Effector memory CD4-positive, alpha-beta T cell (primary cell): ENCODE measurements around the gene MGAT4A.

Experiments
- DNase-seq, 3 donors: peaks; one replicate each; pipeline ENCODE4 v3.0.0-alpha.2; 2020
- H3K27ac ChIP-seq: 2 replicates; pipeline ENCODE4 v1.7.0; 2013; ENCODE audit warnings: mild to moderate bottlenecking, low read length, moderate library complexity; ENCODE audit not compliant: insufficient read depth, poor library complexity, severe bottlenecking
- H3K27me3 ChIP-seq: replicated peaks from 2 replicates; pipeline ENCODE4 v1.7.0; 2013; ENCODE audit warnings: mild to moderate bottlenecking, low read length; ENCODE audit not compliant: insufficient read depth, control insufficient read depth, poor library complexity, severe bottlenecking
- H3K36me3 ChIP-seq: 2 replicates; pipeline ENCODE4 v1.7.0; 2013; ENCODE audit warnings: mild to moderate bottlenecking, low read length, moderate library complexity; ENCODE audit not compliant: control insufficient read depth, insufficient read depth
- H3K4me1 ChIP-seq: 2 replicates; pipeline ENCODE4 v1.7.0; 2013; ENCODE audit warnings: low read length, mild to moderate bottlenecking; ENCODE audit not compliant: control insufficient read depth, insufficient read depth, poor library complexity, severe bottlenecking
- H3K4me3 ChIP-seq: 2 replicates; pipeline ENCODE4 v1.7.0; 2013; ENCODE audit warnings: low read length, low read depth, mild to moderate bottlenecking; ENCODE audit not compliant: insufficient read depth, poor library complexity, severe bottlenecking
- H3K9me3 ChIP-seq: 2 replicates; pipeline ENCODE4 v1.7.0; 2013; ENCODE audit warnings: mild to moderate bottlenecking, low read length, moderate library complexity; ENCODE audit not compliant: control insufficient read depth

The MGAT4A gene

DNA sequence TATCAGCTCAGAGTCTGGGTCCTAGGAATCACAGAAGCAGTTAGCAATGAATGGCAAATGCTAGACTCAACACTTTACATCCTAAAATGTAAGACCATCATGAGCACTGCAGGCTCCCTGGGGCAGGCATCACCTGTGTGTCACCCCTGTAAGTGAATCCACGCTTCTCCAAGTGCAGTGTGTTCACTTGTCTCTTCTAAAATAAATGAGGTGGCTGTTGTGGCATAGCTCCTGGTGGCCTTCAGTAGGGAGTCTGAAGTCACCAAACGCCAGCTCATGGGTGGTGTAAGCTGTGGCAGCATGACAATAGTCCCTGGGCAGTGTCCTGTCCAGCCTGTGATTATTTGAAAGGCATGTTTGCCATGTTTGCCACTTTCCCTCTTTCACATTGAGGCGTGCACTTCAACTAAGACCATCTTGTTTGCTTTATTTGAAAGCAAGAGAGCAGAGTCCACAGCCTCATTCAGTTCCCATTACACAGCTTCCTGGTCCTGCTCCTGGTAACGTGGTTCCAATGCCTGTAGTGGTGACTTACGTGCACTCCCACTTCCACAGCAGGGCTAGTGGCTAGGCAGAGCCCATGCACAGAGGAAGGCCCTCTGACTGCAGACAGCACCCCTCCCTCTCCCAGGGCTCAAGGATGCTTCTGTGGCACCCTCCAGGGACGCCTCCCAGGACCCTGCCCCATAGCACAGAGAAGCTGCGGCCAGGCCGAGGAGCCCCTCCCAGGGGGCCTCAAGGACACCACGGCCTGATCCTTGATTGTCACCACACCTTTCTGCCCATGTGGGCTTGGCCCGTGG lies 146.9 kb downstream of the MGAT4A start:
- DNase-seq = no peak
- Histone ChIP-seq H3K27me3 (no peaks in the 10 kb centered on the region), H3K4me3 (no peak overlapping the region), H3K9me3 (no peaks in the 10 kb centered on the region), H3K27ac (no peak overlapping the region), H3K4me1 (no peaks in the 10 kb centered on the region), H3K36me3 (peaks cover 66% of the 10 kb centered on the region)

DNA sequence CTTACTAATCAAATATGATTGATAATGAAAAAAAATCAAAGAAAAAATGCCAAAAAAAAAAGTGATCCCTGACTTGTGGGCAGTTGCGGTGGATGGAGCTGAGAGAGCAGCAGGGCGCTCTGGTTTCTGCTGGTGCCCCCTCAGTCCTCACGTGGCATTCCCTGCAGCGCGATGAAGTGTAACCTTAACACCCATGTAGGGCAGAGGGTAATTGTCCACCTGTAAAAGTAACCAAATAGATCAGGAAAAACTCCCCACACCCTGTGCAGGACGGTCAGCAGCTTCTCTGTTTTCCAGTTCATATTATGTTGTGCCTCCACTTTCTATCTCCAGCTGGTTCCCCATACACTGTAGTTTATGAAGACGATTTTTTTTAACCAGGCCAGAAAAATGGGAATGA lies 147.7 kb downstream of the MGAT4A start:
- no peaks in the 10 kb centered on the region for H3K9me3 ChIP-seq
- no peak for DNase-seq
- H3K4me1 ChIP-seq = no peaks in the 10 kb centered on the region
- H3K27me3 ChIP-seq = no peaks in the 10 kb centered on the region
- peaks cover 71% of the 10 kb centered on the region for H3K36me3 ChIP-seq
- H3K27ac ChIP-seq = no peak overlapping the region
- H3K4me3 ChIP-seq = no peak overlapping the region

DNA sequence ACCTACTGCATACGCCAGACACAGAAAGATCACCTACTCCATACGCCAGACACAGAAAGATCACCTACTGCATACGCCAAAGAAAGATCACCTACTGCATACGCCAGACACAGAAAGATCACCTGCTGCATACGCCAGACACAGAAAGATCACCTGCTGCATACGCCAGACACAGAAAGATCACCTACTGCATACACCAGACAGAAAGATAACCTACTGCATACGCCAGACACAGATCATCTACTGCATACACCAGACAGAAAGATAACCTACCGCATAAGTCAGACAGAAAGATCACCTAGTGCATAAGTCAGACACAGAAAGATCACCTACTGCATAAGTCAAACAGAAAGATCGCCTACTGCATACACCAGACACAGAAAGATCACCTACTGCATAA lies 148.4 kb downstream of the MGAT4A start:
- H3K4me3 ChIP-seq = no peak overlapping the region
- H3K4me1 ChIP-seq = no peaks in the 10 kb centered on the region
- H3K27ac ChIP-seq = no peak overlapping the region
- DNase-seq = no peak
- H3K9me3 ChIP-seq = no peaks in the 10 kb centered on the region
- H3K36me3 ChIP-seq = peaks cover 76% of the 10 kb centered on the region
- no peaks in the 10 kb centered on the region for H3K27me3 ChIP-seq

DNA sequence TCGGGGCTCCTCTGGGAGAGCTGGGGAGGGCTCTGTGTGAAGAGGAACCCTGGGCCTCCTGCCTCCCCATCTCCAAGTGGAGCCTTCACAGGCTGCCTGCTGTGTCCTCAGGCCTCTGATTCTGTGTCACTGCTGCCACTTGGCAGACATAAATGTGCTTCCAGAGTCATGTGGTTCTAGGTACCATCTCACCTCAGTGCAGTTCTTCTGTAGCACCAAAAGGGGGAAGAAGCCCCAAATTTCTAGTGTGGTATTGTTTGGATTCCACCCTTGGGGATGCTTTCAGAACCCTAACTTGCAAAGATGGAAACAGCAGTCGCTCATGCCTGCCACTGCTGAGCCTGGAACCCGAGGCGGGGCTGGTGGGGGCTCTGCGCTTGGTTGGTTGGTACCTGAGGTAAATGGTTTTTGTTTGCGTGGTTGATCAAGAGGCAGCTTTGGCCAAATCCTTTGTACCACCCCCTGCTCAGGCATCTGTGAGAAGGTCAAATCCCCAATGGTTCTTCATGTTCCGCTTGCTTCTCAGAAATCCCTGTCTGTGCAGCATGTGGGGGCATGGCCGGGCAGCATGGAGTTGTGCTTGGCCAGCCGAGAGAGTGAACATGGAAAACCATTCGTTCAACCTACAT lies 150.2 kb downstream of the MGAT4A start:
- DNase-seq = no peak
- Histone ChIP-seq H3K27ac (no peak overlapping the region), H3K4me1 (no peaks in the 10 kb centered on the region), H3K27me3 (no peaks in the 10 kb centered on the region), H3K4me3 (no peak overlapping the region), H3K9me3 (no peaks in the 10 kb centered on the region), H3K36me3 (peaks cover 83% of the 10 kb centered on the region)

DNA sequence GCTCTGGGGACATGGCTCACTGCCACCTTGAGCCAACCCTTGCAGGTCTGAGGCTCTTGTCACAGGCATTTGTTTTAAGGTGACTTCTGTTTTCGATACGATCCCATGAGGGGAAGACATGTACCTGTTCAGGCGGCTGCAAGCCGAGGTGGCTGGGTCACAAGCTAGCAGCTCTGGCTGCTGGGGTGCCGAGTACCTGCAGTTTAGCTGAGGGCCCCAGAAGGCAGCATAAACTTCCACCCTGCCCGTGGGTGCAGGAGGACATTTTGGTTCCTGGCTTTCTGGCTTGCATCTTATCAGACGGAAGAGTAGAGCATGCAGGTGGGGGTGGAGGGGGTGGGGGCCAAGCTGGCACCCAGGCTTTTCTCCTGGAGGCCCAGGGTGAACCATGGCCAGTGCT lies 151.0 kb downstream of the MGAT4A start:
- Histone ChIP-seq H3K27me3 (no peaks in the 10 kb centered on the region), H3K9me3 (no peaks in the 10 kb centered on the region), H3K4me1 (no peaks in the 10 kb centered on the region), H3K4me3 (no peak overlapping the region), H3K27ac (no peak overlapping the region), H3K36me3 (peaks cover 90% of the 10 kb centered on the region)
- DNase-seq = no peak

DNA sequence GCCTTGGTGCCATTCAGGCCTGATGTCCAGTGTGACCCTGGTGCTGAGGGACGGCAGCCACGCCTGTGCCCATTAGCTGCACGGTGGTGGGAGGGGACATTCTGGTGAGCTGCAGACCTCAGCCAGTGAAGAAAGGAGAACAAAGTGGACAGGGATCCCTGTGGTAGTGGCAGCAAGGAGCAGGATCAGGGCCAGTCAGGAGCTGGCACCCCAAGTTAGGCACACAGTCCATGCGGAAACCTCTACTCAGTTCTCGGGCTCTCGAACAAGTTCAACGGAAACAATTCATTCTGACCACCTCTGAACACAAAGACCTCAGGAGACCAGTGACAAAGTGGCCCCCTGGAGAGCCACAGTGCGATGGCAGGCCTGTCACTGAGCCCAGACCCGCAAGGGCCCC lies 152.7 kb downstream of the MGAT4A start:
- Histone ChIP-seq H3K36me3 (peaks cover 88% of the 10 kb centered on the region), H3K4me1 (no peaks in the 10 kb centered on the region), H3K9me3 (no peaks in the 10 kb centered on the region), H3K4me3 (no peak overlapping the region), H3K27ac (no peak overlapping the region), H3K27me3 (no peaks in the 10 kb centered on the region)
- DNase-seq = no peak

DNA sequence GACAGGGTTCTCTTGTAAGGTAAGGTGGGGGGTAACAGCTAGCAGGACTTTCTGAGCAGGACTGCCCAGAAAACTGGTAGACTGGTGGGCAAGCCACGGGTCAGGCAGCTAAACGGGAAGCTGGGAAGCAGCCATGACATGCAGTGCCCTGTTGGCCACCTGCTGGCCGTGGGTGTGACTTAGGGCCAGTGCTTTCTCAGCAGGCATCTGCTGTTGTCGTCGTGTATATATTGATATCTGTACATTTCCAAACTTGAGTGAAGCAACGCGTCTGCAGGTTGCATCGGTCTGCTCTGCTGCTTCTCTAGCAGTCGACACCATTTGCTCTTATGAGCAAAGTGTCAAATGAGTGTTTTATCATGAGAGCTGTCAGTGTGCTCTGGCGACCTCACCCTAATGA lies 153.6 kb downstream of the MGAT4A start:
- H3K4me1 ChIP-seq = no peaks in the 10 kb centered on the region
- H3K4me3 ChIP-seq = no peak overlapping the region
- H3K27ac ChIP-seq = no peak overlapping the region
- peaks cover 88% of the 10 kb centered on the region for H3K36me3 ChIP-seq
- no peaks in the 10 kb centered on the region for H3K9me3 ChIP-seq
- H3K27me3 ChIP-seq = no peaks in the 10 kb centered on the region
- DNase-seq = no peak

DNA sequence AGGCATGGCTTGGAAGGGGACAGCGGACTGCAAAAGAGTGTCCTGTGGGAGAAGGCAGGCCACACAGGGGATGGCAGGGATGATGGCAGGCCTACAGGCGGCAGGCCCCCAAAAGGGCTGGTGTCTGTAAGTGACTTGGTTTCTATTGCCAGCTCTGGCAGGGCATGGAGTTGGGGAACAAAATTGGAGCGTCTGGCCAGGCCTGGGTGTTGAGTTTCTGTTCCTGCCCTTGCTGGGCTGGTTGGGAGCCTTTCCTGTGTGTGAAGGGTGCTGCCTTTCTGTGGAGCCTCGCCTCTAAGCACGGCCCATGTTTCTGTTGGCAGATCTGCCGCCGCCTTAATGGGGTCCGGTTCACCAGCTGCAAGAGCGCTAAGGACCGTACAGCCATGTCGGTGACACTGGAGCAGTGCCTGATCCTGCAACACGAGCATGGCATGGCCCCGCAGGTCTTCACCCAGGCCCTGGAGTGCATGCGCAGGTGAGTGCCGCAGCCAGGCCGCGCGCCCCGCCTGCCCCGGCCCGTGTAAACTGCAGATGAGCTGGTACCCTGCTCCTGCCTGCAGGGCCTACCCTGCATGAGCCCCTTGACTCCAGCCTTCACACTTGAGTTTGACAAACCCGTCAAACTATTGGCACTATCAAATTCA lies 154.1 kb downstream of the MGAT4A start:
- DNase-seq = no peak
- Histone ChIP-seq H3K9me3 (no peaks in the 10 kb centered on the region), H3K27me3 (no peaks in the 10 kb centered on the region), H3K4me3 (no peak overlapping the region), H3K36me3 (peaks cover 90% of the 10 kb centered on the region), H3K27ac (no peak overlapping the region), H3K4me1 (no peaks in the 10 kb centered on the region)

DNA sequence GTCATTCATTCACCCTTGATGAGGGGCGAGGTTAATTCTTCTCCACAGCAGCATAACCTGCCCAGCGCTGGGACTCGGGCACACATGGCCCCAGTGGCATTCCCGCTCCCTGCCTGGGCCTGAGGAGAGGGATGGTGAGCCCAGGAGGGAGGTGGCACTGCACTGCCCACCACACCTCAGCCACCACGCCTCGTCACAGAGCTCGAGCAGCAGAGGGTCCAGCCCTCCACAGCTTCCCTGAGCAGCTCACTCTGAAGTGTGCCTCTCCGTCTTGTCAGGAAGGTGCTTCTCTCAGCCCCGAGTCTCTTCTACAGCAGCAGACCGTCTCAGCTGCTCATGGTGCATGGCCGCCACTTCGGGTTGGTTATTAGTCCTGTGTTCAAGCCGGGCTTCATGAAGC lies 157.5 kb downstream of the MGAT4A start:
- Histone ChIP-seq H3K36me3 (peaks cover 95% of the 10 kb centered on the region), H3K27ac (no peak overlapping the region), H3K4me3 (no peak overlapping the region), H3K27me3 (no peaks in the 10 kb centered on the region), H3K4me1 (no peaks in the 10 kb centered on the region), H3K9me3 (no peaks in the 10 kb centered on the region)
- no peak for DNase-seq

DNA sequence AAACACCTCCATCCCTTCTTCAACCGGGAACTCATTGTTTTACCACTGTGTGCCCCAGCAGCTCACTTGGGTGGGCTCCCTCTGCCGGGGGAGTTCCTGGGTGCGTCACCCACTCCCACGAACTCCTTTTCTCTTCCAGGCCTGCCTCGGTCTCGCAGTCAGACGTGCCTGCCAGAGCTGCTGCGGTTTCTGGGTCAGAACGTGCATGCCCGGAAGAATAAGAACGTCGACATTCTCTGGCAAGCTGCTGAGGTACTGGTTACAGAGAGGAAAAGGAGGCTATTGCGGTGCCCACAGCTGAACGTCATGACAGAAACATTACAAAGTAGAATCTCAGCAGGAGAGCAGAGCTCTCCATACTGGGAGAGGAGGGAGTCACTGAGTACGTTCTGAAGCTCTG lies 158.3 kb downstream of the MGAT4A start:
- Histone ChIP-seq H3K27me3 (no peaks in the 10 kb centered on the region), H3K36me3 (peaks cover 95% of the 10 kb centered on the region), H3K4me3 (no peak overlapping the region), H3K9me3 (no peaks in the 10 kb centered on the region), H3K4me1 (no peaks in the 10 kb centered on the region), H3K27ac (no peak overlapping the region)
- DNase-seq = no peak
